GM19328 (cell line): ENCODE results near the gene OR13C2.
"Not testable (repeated sequence)": the region's sequence is repeated elsewhere in the genome, so short reads cannot be mapped to it uniquely, and the experiment has no call there.

ENCODE experiments used
- ATAC-seq: cut with Tn5 transposase; IDR thresholded peaks from one replicate; pipeline ENCODE4 v1.9.1; 2021; ENCODE audit warnings: mild to moderate bottlenecking, moderate library complexity; ENCODE audit not compliant: unreplicated experiment

Gene OR13C2, protein sequence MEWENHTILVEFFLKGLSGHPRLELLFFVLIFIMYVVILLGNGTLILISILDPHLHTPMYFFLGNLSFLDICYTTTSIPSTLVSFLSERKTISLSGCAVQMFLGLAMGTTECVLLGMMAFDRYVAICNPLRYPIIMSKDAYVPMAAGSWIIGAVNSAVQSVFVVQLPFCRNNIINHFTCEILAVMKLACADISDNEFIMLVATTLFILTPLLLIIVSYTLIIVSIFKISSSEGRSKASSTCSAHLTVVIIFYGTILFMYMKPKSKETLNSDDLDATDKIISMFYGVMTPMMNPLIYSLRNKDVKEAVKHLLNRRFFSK

DNA sequence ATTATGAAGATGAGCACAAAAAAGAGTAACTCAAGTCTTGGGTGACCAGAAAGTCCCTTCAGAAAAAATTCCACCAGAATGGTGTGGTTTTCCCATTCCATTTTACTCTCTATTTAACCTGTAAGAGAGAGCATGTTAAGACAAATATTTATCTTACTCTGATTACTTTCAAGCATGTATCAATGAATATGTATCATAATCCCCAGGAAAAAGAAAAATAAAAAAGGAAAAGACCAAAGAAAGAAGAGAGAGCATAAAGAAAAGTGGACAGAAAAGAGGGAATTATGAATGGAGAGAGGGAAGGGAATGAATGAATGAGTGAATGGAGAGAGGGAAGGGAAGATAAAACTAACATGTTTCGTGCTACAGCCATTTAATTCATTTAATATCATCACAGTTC lies at the start of gene OR13C2:
Gene OR13C2, minus strand, starts transcription at position 101 of the 400 bp plus-strand sequence. Its CDS starts 0 bp downstream, at position 101.
- not testable (repeated sequence) for ATAC-seq

- no peak for ATAC-seq
Measured at GRCh38 chr9:104635456-104635855, 30.0 kb upstream of the OR13C2 start.

- no peak for ATAC-seq
Measured at GRCh38 chr9:104633976-104634520, 28.6 kb upstream of the OR13C2 start.

DNA sequence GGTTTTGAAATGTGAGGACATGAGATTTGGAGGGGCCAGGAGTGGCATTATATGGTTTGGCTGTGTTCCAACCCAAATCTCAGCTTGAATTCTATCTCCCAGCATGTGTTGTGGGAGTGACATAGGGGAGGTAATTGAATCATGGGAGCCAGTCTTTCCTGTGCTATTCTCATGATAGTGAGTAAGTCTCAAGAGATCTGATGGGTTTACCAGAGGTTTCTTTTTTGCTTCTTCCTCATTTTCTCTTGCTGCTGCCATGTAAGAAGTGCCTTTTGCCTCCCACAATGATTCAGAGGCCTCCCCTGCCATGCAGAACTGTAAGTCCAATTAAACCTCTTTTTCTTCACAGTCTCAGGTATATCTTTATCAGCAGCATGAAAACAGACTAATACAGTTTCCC lies 20.5 kb upstream of the OR13C2 start:
- not testable (repeated sequence) for ATAC-seq

GRCh38 chr9:104618104-104618503 lies 12.7 kb upstream of the OR13C2 start, which contains the start of gene OR13C9:
Gene OR13C9 (minus strand): TSS chr9:104618204. CDS start chr9:104618204, 0 bp downstream.
- ATAC-seq: no peak

DNA sequence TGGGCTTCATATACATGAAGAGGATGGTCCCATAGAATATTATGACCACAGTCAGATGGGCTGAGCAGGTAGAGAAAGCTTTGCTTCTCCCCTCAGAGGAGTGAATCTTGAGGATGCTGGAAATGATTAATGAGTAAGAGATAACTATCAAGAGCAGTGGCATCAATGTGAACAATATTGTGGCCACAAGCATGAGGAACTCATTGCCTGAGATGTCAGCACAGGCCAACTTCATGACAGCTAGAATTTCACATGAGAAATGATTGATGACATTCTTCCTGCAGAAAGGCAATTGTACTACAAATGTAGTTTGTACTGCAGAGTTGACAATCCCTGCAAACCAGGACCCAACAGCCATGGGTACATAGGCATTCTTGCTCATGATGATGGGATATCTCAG lies 12.0 kb upstream of the OR13C2 start:
- no peak for ATAC-seq

- no peak for ATAC-seq
Measured at GRCh38 chr9:104611213-104611612, 5.8 kb upstream of the OR13C2 start.

DNA sequence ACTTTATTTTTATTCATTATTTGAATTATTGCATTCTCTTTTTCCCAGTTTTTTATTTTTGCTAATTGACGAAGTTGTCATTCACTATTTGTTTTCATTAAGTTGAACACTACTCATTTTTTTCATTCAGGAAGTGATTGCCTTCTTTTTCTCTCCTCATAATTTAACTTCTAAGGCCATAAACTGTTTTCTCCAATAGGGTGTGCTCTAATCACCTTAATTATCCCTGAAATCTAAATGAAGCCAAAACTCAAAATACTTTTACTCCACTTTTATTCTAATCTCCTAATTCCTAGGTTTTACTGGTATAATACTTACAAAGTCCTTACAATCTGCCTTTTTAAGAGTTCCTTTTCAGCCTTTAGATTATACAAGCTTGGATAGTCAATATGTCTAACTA lies 2.9 kb upstream of the OR13C2 start:
- ATAC-seq: no peak

- no peak for ATAC-seq
Measured at GRCh38 chr9:104606152-104606551, 725 bp upstream of the OR13C2 start.

DNA sequence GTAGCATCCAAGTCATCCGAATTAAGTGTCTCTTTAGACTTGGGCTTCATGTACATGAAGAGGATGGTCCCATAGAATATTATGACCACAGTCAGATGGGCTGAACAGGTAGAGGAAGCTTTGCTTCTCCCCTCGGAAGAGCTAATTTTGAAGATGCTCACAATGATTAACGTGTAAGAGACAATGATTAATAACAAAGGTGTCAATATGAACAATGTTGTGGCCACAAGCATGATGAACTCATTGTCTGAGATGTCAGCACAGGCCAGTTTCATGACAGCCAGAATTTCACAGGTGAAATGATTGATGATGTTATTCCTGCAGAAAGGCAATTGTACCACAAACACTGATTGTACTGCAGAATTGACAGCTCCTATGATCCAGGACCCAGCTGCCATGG lies 626 bp downstream of the OR13C2 start:
- no peak for ATAC-seq

GRCh38 chr9:104599313-104599712 lies 6.1 kb downstream of the OR13C2 start, which contains the start of gene OR13C5:
Gene OR13C5 (minus strand): TSS chr9:104599413. CDS start chr9:104599413, 0 bp downstream.
- not testable (repeated sequence) for ATAC-seq

GRCh38 chr9:104598749-104599148 lies 6.7 kb downstream of the OR13C2 start:
- ATAC-seq: not testable (repeated sequence)

- ATAC-seq: no peak
Measured at GRCh38 chr9:104589626-104590025, 15.8 kb downstream of the OR13C2 start.

GRCh38 chr9:104586496-104587180 lies 18.8 kb downstream of the OR13C2 start:
- no peak for ATAC-seq

GRCh38 chr9:104580562-104580961 lies 24.9 kb downstream of the OR13C2 start:
- ATAC-seq: no peak

GRCh38 chr9:104577263-104577662 lies 28.2 kb downstream of the OR13C2 start:
- ATAC-seq: no peak

GRCh38 chr9:104575456-104575855 lies 30.0 kb downstream of the OR13C2 start:
- ATAC-seq: no peak

- ATAC-seq: no peak
Measured at GRCh38 chr9:104572612-104573011, 32.8 kb downstream of the OR13C2 start.

DNA sequence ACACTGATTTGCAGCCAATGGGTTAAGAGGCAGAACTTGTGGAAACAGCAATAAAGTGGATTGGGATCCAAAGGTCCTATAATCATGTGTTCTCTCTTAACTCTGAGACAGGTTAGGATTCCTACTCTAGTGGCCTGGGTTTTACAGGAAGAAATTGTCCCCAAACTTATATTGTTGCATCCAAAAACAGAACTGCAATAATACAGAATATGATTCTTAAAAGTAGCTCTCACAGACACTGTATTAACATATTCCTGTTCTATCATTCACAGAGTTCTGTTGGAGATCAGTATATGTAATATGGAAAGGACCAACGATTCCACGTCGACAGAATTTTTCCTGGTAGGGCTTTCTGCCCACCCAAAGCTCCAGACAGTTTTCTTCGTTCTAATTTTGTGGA lies 36.6 kb downstream of the OR13C2 start, which contains the start of gene OR13C8:
Gene OR13C8, plus strand, starts transcription at position 301 of the 400 bp plus-strand sequence. Its CDS starts 0 bp downstream, at position 301.
- no peak for ATAC-seq

DNA sequence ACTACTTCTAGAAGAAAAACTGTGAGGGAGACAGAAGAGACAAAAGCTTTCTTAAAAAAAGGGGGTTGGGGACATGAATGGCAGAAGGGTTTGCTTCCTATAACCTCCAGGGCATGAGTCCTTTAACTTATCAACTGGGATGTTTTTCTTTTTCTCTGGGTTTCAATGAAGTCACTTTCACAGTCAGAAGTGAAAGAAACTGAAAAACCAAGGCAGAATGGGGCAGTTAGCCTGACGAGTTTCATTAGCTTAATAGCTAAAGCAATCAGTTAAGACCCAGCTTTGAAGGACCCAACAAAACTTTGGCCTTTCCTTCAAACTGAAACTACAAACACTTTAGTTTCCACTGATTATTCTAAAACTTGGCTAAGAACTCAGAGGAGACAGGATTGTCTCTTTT lies 41.1 kb downstream of the OR13C2 start:
- no peak for ATAC-seq

DNA sequence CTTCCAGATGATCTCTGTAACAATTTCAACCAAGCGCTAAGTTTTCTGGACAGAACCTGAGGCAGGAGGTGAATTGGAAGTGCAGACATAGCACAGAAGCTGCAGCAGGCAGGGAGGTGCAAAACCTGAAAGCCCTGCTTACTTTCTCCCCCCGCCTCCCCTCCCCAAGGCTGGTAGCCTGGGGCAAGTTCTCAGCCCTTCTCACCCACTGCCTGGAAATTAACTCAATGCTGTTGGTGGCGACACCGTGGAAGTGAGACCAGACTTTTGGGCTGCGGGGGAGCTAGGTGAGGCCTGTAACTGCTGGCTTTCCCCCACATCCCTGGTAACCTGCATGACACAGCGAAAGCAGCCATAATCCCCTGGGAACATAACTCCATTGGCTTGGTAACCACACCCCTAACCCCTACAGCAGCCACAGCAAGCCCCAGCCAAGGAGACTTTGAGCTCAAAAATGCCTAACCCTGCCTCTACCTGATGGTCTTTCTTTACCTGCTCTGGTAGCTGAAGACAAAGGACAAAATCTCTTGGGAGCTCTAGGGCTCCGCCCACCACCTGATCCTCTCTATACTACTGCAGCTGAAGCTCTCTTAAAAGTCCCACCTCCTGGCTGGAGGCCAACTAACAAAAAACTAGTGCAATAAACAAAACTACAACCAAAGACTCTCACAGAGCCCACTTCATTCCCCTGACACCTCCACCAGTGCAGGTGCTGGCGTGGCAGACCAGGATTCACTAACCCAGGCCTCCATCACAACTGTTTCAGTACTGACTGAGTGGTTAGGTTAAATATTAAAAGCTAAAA lies 48.4 kb downstream of the OR13C2 start:
- no peak for ATAC-seq
